T-helper 2 cell treated with Interferon-gamma antibody and Interleukin-4, amounts not matched to agents 5 μg/mL and 100 μg/mL, for 36 hours (primary cell): Measurements from ENCODE around the gene CDC14A.

ENCODE experiments used
- DNase-seq: peaks from one replicate; pipeline ENCODE4 v3.0.0; 2021; ENCODE audit warnings: low spot score
- H3K27ac Mint-ChIP-seq: one replicate; pipeline ENCODE4 v1.8.0; 2021; ENCODE audit warnings: mild to moderate bottlenecking, mixed read lengths
- H3K27me3 Mint-ChIP-seq: one replicate; pipeline ENCODE4 v1.8.0; 2021; ENCODE audit warnings: low read depth, mixed read lengths
- H3K36me3 Mint-ChIP-seq: one replicate; pipeline ENCODE4 v1.8.0; 2021; ENCODE audit warnings: low read depth, mixed read lengths
- H3K4me1 Mint-ChIP-seq: one replicate; pipeline ENCODE4 v1.8.0; 2021; ENCODE audit warnings: low read depth, mixed read lengths
- H3K4me3 Mint-ChIP-seq: one replicate; pipeline ENCODE4 v1.8.0; 2022; ENCODE audit warnings: mild to moderate bottlenecking, moderate library complexity, mixed read lengths
- H3K9me3 Mint-ChIP-seq: one replicate; pipeline ENCODE4 v1.8.0; 2021; ENCODE audit warnings: mixed read lengths

The CDC14A gene

GRCh38 chr1:100414693-100415497, 62.6 kb downstream of the CDC14A start:
- H3K4me3 Mint-ChIP-seq, result no peak overlapping the region
- no peak for DNase-seq

GRCh38 chr1:100415498-100415778, 63.1 kb downstream of the CDC14A start:
- H3K27me3 Mint-ChIP-seq, result no peaks in the 10 kb centered on the region
- H3K27ac Mint-ChIP-seq, result no peak overlapping the region
- H3K4me3 Mint-ChIP-seq, result no peak overlapping the region
- peaks cover 42% of the 10 kb centered on the region for H3K4me1 Mint-ChIP-seq
- DNase-seq, result no peak
- peaks cover 44% of the 10 kb centered on the region for H3K36me3 Mint-ChIP-seq
- H3K9me3 Mint-ChIP-seq, result peaks cover 7% of the 10 kb centered on the region

More at GRCh38 chr1:100414693-100415497, 62.6 kb downstream of the CDC14A start:
- peaks cover 44% of the 10 kb centered on the region for H3K36me3 Mint-ChIP-seq
- H3K9me3 Mint-ChIP-seq, result peaks cover 7% of the 10 kb centered on the region
- H3K4me1 Mint-ChIP-seq, result peaks cover 42% of the 10 kb centered on the region
- no peaks in the 10 kb centered on the region for H3K27me3 Mint-ChIP-seq
- H3K27ac Mint-ChIP-seq, result no peak overlapping the region

GRCh38 chr1:100419072-100419471, 66.8 kb downstream of the CDC14A start:
- no peak overlapping the region for H3K4me3 Mint-ChIP-seq
- peaks cover 37% of the 10 kb centered on the region for H3K4me1 Mint-ChIP-seq
- H3K9me3 Mint-ChIP-seq, result peaks cover 7% of the 10 kb centered on the region
- no peak for DNase-seq
- no peak overlapping the region for H3K27ac Mint-ChIP-seq
- no peaks in the 10 kb centered on the region for H3K27me3 Mint-ChIP-seq
- H3K36me3 Mint-ChIP-seq, result peaks cover 40% of the 10 kb centered on the region

- no peaks in the 10 kb centered on the region for H3K27me3 Mint-ChIP-seq
- H3K27ac Mint-ChIP-seq, result no peak overlapping the region
- no peak for DNase-seq
- H3K36me3 Mint-ChIP-seq, result peaks cover 48% of the 10 kb centered on the region
- peaks cover 7% of the 10 kb centered on the region for H3K9me3 Mint-ChIP-seq
- H3K4me3 Mint-ChIP-seq, result no peak overlapping the region
- peaks cover 34% of the 10 kb centered on the region for H3K4me1 Mint-ChIP-seq
Observed at GRCh38 chr1:100422065-100422464, 69.8 kb downstream of the CDC14A start.

GRCh38 chr1:100423832-100424337, 71.6 kb downstream of the CDC14A start:
- no peak for DNase-seq
- Mint-ChIP-seq H3K4me1 (peaks cover 40% of the 10 kb centered on the region), H3K27ac (peak overlapping the region; percentile 73), H3K4me3 (peak overlapping the region; percentile 43), H3K36me3 (peaks cover 42% of the 10 kb centered on the region), H3K9me3 (no peaks in the 10 kb centered on the region), H3K27me3 (no peaks in the 10 kb centered on the region)

- no peak overlapping the region for H3K4me3 Mint-ChIP-seq
- H3K27ac Mint-ChIP-seq, result peak overlapping the region; percentile 26
- no peaks in the 10 kb centered on the region for H3K9me3 Mint-ChIP-seq
- no peaks in the 10 kb centered on the region for H3K27me3 Mint-ChIP-seq
- H3K4me1 Mint-ChIP-seq, result peaks cover 34% of the 10 kb centered on the region
- no peak for DNase-seq
- H3K36me3 Mint-ChIP-seq, result peaks cover 52% of the 10 kb centered on the region
Observed at GRCh38 chr1:100428160-100428559, 75.9 kb downstream of the CDC14A start.

GRCh38 chr1:100430325-100430756, 78.0 kb downstream of the CDC14A start:
- no peaks in the 10 kb centered on the region for H3K27me3 Mint-ChIP-seq
- H3K36me3 Mint-ChIP-seq, result peaks cover 53% of the 10 kb centered on the region
- H3K4me3 Mint-ChIP-seq, result no peak overlapping the region
- peaks cover 29% of the 10 kb centered on the region for H3K4me1 Mint-ChIP-seq
- no peak for DNase-seq
- no peak overlapping the region for H3K27ac Mint-ChIP-seq
- H3K9me3 Mint-ChIP-seq, result peaks cover 4% of the 10 kb centered on the region

- Mint-ChIP-seq H3K4me1 (peaks cover 29% of the 10 kb centered on the region), H3K27me3 (no peaks in the 10 kb centered on the region), H3K9me3 (peaks cover 4% of the 10 kb centered on the region), H3K36me3 (peaks cover 56% of the 10 kb centered on the region), H3K4me3 (no peak overlapping the region), H3K27ac (no peak overlapping the region)
- DNase-seq, result no peak
Observed at GRCh38 chr1:100431954-100432353, 79.6 kb downstream of the CDC14A start.

GRCh38 chr1:100433563-100433962, 81.3 kb downstream of the CDC14A start:
- H3K9me3 Mint-ChIP-seq, result peaks cover 4% of the 10 kb centered on the region
- no peak overlapping the region for H3K4me3 Mint-ChIP-seq
- peaks cover 25% of the 10 kb centered on the region for H3K4me1 Mint-ChIP-seq
- H3K27ac Mint-ChIP-seq, result no peak overlapping the region
- no peak for DNase-seq
- no peaks in the 10 kb centered on the region for H3K27me3 Mint-ChIP-seq
- H3K36me3 Mint-ChIP-seq, result peaks cover 52% of the 10 kb centered on the region

GRCh38 chr1:100434831-100435230, 82.5 kb downstream of the CDC14A start:
- Mint-ChIP-seq H3K36me3 (peaks cover 53% of the 10 kb centered on the region), H3K9me3 (peaks cover 4% of the 10 kb centered on the region), H3K27me3 (no peaks in the 10 kb centered on the region), H3K4me1 (peaks cover 36% of the 10 kb centered on the region), H3K4me3 (no peak overlapping the region), H3K27ac (no peak overlapping the region)
- no peak for DNase-seq

- Mint-ChIP-seq H3K9me3 (peaks cover 4% of the 10 kb centered on the region), H3K4me3 (no peak overlapping the region), H3K36me3 (peaks cover 35% of the 10 kb centered on the region), H3K27me3 (no peaks in the 10 kb centered on the region), H3K27ac (no peak overlapping the region), H3K4me1 (peaks cover 51% of the 10 kb centered on the region)
- no peak for DNase-seq
Observed at GRCh38 chr1:100438375-100438774, 86.1 kb downstream of the CDC14A start.

- Mint-ChIP-seq H3K4me3 (peak overlapping the region; percentile 54), H3K36me3 (peaks cover 37% of the 10 kb centered on the region), H3K27ac (peak overlapping the region; percentile 33), H3K27me3 (no peaks in the 10 kb centered on the region), H3K4me1 (peaks cover 54% of the 10 kb centered on the region), H3K9me3 (peaks cover 4% of the 10 kb centered on the region)
- DNase-seq, result no peak
Observed at GRCh38 chr1:100438789-100439188, 86.5 kb downstream of the CDC14A start.

- H3K36me3 Mint-ChIP-seq, result peaks cover 35% of the 10 kb centered on the region
- no peaks in the 10 kb centered on the region for H3K27me3 Mint-ChIP-seq
- H3K9me3 Mint-ChIP-seq, result no peaks in the 10 kb centered on the region
- peaks cover 56% of the 10 kb centered on the region for H3K4me1 Mint-ChIP-seq
- H3K27ac Mint-ChIP-seq, result peak overlapping the region; percentile 85
- peak overlapping the region; percentile 65 for H3K4me3 Mint-ChIP-seq
- peak; percentile 84 for DNase-seq
Observed at GRCh38 chr1:100440075-100440809, 87.9 kb downstream of the CDC14A start.

GRCh38 chr1:100441146-100441545, 88.8 kb downstream of the CDC14A start:
- no peak for DNase-seq
- H3K4me3 Mint-ChIP-seq, result peak overlapping the region; percentile 21
- no peaks in the 10 kb centered on the region for H3K27me3 Mint-ChIP-seq
- peaks cover 65% of the 10 kb centered on the region for H3K4me1 Mint-ChIP-seq
- H3K9me3 Mint-ChIP-seq, result no peaks in the 10 kb centered on the region
- peaks cover 34% of the 10 kb centered on the region for H3K36me3 Mint-ChIP-seq
- peak overlapping the region; percentile 81 for H3K27ac Mint-ChIP-seq
